GM19035 (cell line): ENCODE measurements around the gene PSIP1.
"Not testable (repeated sequence)": the region's sequence is repeated elsewhere in the genome, so short reads cannot be mapped to it uniquely, and the experiment has no call there.

ENCODE experiments used
- ATAC-seq: cut with Tn5 transposase; IDR thresholded peaks from one replicate; pipeline ENCODE4 v1.9.1; 2021; ENCODE audit not compliant: unreplicated experiment

Gene PSIP1

DNA sequence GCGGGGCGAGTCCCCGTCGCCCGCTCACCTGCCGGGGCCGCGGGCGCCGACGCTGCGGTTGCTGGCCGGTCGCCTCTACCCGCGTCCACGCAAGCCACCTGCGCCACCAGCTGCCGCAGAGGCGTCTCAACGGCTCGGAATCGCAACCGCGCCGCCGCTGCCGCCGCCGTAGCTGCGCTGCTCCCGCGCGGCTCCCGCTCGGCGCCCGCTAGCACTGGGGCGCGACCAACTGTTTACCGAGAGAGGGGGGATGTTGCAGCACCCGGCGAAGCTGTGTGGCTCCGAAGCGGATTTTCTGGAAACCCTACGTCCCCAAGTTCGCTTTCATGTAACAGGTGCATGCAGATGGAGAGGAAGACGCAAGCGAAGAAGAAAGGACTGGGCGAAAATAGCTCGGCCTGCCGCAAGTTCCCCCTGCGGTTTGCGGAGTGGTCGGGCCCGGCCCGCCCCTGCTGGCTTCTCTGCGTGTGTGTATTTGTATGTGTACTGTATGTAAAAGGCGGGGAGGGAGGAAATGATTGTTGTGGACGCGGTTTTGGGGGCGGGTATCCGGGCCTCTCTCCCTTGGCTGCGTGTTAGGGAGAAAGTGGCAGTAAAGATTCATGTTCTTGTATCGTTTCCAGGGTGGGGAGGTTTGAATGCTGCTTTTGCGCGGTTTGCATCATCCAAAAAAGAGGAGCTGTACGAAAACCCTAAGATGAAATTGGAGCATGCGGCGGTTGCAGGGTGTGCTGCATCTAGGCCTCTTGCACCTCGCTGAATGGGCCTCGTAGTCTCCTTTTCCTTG is at the start of gene PSIP1:
PSIP1 (minus strand) TSS at position 182 of the 787 bp plus-strand sequence. CDS start 782 bp downstream, outside the sequence.
- peak; percentile 80 for ATAC-seq

DNA sequence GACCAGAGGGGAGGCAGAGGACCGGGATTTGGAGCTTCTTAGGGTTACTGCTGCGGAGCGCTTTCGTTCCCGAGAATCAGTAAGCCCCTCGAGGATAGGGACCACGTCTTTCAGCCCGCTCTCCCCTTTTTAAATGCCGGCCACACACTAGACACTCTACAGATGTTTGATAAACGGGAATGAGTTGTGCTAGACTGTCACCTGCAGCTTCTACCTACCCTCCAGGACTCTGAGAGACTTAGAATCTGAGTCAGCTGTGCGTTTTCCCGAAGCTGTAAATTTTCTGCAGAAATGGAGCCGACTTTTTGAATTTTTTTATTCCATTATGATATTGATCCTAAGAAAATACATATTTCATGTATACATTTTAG is 42.7 kb upstream of the PSIP1 start:
- ATAC-seq: peak; percentile 26

- ATAC-seq: peak; percentile 77
Measured at GRCh38 chr9:15552636-15553527, 42.1 kb upstream of the PSIP1 start, which contains the start of gene CCDC171. Gene CCDC171 (plus strand): TSS chr9:15553043. CDS start chr9:15564089, 11,046 bp downstream.

DNA sequence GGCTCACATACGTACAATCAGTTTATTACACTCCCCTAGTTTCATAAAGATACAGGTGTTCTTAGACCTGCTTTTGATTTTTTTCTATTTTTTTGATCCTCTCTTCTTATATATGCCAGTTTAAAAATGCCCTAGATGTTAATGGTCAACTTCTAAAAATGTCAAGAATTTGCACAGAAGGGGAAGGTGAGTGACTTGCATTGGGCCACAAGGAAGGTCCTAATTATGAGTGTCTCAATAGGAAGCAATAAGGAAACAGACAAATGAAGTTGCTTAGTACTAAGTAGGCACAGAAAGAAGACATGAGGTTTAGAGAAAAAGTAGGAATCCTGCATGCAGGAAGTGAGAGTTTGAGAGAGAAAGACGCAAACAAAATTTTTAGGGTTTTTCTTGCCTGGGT is 38.8 kb upstream of the PSIP1 start:
- ATAC-seq: no peak

DNA sequence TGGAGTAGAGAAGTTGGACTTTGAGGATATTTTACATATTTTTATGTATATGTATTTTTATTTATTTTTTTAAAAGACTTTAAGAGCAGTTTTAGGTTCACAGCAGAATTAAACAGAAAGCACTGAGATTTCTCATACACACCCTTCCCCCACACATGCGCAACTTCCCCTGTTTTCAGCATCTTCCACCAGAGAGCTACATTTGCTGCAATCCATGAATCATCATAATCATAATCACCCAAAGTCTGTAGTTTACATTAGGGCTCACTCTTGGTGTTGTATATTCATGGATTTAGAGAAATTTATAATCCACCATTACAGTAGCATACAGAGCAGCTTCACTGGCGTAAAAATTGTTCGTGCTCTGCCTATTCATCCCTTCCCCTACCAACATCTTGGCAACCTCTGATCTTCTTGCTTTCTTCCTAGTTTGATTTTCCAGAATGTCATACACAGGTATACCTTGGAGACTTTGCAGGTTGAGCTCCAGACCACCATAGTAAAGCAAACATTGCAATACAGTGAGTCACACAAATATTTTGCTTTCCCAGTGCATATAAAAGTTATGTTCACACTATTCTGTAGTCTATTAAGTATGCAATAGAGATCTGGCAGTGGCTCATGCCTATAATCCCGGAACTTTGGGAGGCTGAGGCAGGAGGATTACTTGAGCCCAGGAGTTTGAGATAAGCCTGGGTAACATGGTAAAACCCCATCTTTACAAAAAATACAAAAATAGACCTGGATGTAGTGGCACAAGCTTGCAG is 32.5 kb upstream of the PSIP1 start:
- no peak for ATAC-seq

DNA sequence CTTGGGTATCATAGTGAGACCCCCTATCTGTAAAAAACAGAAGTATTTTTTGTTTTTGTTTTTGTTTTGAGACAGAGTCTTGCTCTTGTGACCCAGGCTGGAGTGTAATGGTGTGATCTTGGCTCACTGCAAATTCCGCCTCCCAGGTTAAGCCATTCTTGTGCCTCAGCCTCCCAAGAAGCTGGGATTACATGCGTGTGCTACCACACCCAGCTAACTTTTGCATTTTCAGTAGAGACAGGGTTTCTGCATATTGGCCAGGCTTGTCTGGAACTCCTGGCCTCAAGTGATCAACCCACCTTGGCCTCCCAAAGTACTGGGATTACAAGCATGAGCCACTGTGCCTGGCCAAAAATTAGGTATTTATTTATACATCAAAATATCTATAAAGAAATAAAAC is 31.9 kb upstream of the PSIP1 start:
- no peak for ATAC-seq

- ATAC-seq: no peak
Measured at GRCh38 chr9:15541872-15542271, 31.1 kb upstream of the PSIP1 start.

- ATAC-seq: no peak
Measured at GRCh38 chr9:15531380-15531779, 20.6 kb upstream of the PSIP1 start.

GRCh38 chr9:15529566-15530324 is 19.0 kb upstream of the PSIP1 start:
- ATAC-seq: peak; percentile 89

DNA sequence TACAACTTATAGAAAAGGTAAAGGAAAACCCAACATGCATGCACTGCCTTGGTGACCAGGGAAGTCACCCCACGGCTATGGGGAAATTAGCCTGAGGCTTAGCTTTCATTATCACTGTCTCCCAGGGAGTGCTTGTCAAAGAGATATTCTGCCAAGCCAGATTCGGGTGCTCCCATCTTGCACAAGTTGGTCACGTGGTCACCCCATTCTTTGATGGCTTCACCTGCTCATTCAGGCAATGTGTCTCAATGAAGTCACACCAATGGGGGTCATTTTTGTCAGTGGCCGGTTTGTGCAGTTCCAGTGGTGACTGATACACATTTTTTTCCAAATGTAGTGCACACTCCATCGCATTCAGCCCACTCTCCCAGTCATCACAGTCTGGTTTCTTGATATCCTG is 16.3 kb upstream of the PSIP1 start:
- not testable (repeated sequence) for ATAC-seq

GRCh38 chr9:15525958-15526357 is 15.2 kb upstream of the PSIP1 start:
- no peak for ATAC-seq

DNA sequence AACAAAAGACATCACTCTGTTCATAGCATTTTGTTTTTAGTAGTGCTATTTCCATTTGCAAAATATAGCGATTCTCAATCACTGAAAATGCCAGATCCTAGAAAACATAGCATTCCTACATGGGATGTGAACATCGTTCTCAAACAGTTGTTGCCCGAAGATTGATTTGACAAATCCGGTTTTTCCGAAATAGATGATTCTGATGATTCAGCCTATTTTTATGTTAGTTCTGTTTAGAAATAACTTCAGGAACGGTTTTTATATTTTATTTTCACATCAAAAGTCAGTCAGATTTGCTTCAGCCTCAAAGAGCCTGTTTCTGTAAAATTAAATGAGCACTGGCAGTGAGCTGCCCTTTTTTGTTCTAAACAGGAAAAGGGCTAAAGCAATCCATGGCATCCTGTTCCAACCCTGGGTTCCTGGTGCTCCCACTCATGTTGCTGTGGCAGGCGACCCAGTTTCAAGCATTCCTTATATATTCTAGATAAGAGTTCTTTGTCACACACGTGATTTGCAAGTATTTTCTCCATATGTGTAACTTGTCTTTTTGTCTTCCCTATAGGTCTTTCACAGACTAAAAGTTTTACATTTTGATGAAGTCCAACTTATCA is 14.2 kb upstream of the PSIP1 start:
- no peak for ATAC-seq

DNA sequence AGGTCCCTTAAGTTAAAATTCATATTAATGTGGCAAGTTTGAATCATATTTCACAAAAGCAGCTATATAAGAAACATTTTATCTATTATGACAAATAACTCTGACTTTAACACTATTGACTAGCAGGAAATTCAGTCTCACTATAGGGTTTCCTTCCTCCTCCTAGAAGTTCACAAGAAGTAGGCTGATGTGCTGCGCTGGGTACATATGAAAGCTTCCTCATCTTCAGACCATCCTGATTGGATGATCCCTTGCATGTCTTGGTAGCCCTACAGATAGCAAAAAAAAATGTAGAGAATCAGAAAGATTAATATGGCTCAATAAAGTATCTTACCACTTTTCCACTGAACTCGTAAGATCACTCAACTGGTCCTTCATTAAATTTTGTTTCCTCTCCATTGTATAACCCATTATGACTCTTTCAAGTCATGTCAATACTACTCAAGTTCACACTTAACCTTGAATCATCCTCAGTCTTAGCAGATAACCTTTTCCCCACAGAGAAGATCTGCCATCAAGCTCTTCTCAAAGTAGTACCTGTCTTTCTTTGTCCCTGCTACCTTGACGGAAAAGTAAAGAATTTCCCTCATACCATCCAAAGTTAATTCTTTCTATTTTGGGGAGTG is 11.5 kb upstream of the PSIP1 start:
- no peak for ATAC-seq

DNA sequence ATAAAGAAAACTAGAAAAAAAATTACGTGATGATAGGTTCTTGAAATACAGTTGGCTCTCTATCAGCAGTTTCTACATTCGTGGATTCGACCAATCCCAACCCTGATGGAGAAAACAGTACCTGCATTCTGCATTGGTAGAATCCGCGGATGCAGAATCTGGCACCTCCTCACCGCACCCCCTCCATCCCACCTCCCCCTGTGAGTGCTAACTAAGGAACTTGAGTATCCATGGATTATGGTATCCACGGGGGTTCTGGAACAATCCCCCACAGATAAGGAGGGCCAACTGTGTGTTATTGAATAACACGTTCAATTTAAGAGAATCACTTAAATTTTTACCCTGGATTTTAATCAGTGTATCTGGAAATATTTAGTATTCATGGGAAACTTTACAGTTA is 10.5 kb upstream of the PSIP1 start:
- ATAC-seq: no peak

DNA sequence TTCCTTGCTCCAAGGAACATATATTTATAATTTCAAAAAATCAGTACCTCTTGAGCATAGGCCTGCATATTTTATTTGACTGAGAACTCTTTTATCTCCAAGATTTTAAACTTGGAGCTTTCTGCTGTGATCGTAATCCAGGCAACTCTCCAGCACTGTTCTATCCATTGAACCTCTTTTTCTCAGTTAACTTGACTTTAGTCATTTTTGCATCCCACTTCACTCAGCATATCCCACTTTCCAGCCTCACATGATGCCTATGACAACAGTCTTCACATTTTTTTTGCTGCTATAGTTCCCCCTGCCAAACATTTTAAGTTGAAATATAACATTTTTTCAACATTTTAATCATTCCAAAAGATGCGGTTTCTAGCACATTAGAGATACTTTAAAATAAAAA is 9.1 kb upstream of the PSIP1 start:
- ATAC-seq: no peak

DNA sequence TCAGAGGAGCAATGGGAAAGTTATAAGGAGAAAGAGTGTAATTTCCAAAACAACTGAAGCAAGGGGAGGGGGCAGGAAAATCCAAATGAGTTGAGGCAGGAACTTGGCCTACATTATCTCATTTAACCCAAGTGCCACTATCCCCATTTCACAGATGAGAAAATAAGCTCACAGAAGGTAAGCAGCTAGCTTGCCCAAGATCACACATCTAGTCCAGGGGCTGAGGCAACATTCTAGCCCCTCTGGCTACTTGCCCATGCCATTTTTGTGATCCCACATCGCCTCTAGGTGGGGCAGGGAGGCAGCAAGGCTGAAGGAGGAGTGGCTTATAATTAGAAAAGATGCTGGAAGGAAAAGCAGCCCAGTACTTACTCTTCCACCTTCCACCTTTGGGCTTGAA is 2.6 kb upstream of the PSIP1 start:
- ATAC-seq: no peak

DNA sequence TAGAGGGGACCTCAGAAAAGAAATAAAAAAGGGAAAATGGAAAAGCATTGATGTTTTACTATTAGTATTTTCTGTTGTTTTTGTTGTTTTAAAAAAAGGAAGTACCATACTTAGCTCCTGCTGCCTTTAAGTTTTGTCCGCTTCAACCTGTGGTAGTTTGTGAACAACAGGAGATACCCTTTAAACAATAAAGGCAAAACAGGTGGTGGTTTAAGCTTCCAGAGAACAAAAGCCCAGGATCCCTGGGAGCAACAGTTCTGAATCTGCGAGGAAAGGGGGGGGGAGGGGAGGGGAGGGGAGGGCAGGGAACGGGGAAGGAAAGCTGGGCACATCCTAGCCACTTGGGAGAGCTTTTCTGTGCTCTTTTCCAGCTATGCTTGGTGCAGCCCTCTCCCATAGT is 2.1 kb upstream of the PSIP1 start:
- ATAC-seq: no peak

- ATAC-seq: no peak
Measured at GRCh38 chr9:15512204-15512603, 1.4 kb upstream of the PSIP1 start.

- peak; percentile 49 for ATAC-seq
Measured at GRCh38 chr9:15509931-15510788, 610 bp downstream of the PSIP1 start.
